ENCODE measurements around the gene MARCHF10. TPM values are rescaled to one million over a fixed set of nuclear protein-coding genes. Genes with fewer than 3 reads are reported as not detected.
A peak's percentile ranks its signal among the peaks of the same experiment; 100 is the strongest.
"Not testable (repeated sequence)": the region's sequence is repeated elsewhere in the genome, so short reads cannot be mapped to it uniquely, and the experiment has no call there.

The MARCHF10 gene
- total RNA-seq, 6 donors from 2014 or later = 0.72 to 7.2 (median 3.2) TPM

DNA sequence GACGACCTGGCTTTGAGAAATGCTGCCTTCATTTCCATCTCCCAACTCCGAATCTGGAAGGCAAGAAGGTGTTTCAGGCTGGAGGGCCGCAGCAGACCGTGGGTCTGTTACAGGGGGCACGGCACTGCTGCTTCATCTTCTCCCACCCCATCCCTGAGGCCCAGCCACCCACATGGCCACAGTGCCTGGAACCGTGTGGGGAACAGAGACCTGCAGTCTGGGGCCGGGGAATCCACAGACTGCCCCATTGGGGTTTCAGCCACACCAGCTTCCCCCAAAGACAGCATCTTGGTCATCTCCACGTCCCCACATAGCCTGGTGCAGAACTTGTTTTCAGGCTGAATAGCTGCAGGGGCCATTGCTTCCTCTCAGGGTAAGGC, 106.4 kb downstream of the MARCHF10 start:
- H3K27ac ChIP-seq = no peak overlapping the region
- no peaks in the 10 kb centered on the region for H3K9me3 ChIP-seq
- H3K27me3 ChIP-seq = no peaks in the 10 kb centered on the region
- no peak for TF ChIP-seq POLR2AphosphoS5 (IDR thresholded peaks at IDR 0.05)
- TF ChIP-seq POLR2A (IDR thresholded peaks at IDR 0.05) = no peak
- no peak for TF ChIP-seq CTCF (IDR thresholded peaks at IDR 0.05)
- no peak for TF ChIP-seq EP300 (IDR thresholded peaks at IDR 0.05)
- H3K4me3 ChIP-seq = no peak overlapping the region
- 74 to 83% methylated on average over 5 to 8 of the region's 8 CpGs for WGBS, 2 donors
- no peaks in the 10 kb centered on the region for H3K36me3 ChIP-seq
- ATAC-seq (ENCODE audit: low FRiP score in 2 of 2) (no peak), DNase-seq (no peak)
- peaks cover 19 to 36% (median 25%) of the 10 kb centered on the region in 4 donors for H3K4me1 ChIP-seq

- no peak overlapping the region for H3K4me3 ChIP-seq
- no peaks in the 10 kb centered on the region for H3K36me3 ChIP-seq
- no peak for TF ChIP-seq CTCF (IDR thresholded peaks at IDR 0.05)
- no peak for TF ChIP-seq EP300 (IDR thresholded peaks at IDR 0.05)
- TF ChIP-seq POLR2A (IDR thresholded peaks at IDR 0.05) = no peak
- no peak for TF ChIP-seq POLR2AphosphoS5 (IDR thresholded peaks at IDR 0.05)
- peaks cover 18 to 34% (median 25%) of the 10 kb centered on the region in 4 donors for H3K4me1 ChIP-seq
- no peaks in the 10 kb centered on the region for H3K9me3 ChIP-seq
- no peak for ATAC-seq (ENCODE audit: low FRiP score in 2 of 2)
- H3K27me3 ChIP-seq = no peaks in the 10 kb centered on the region
- WGBS, 2 donors = 68 to 72% methylated on average over 11 to 12 of the region's 12 CpGs
- DNase-seq = no peak
- no peak overlapping the region for H3K27ac ChIP-seq
These were observed 107.0 kb downstream of the MARCHF10 start for GRCh38 chr17:62700964-62701705.

DNA sequence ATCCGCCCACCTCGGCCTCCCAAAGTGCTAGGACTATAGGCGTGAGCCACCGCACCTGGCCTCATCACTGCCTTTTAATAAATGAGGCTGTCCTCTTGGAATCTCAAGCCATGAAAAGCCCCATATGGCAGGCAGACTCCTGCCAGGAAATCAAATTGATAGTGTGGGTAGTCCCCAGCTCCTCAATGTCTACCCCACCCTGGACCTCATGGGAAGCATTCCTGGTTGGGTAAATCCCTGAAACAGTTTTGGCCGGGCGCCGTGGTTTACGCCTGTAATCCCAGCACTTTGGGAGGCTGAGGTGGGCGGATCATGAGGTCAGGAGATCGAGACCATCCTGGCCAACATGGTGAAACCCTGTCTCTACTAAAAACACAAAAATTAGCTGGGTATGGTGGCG, 109.7 kb downstream of the MARCHF10 start:
- not testable (repeated sequence) for H3K27ac ChIP-seq; H3K36me3 ChIP-seq; H3K4me3 ChIP-seq; H3K27me3 ChIP-seq; DNase-seq; H3K9me3 ChIP-seq; ATAC-seq (ENCODE audit: low FRiP score in 2 of 2)
- WGBS, 2 donors = 76 to 83% methylated on average over 10 to 11 of the region's 11 CpGs
- H3K4me1 ChIP-seq = peaks cover 10 to 24% (median 17%) of the 10 kb centered on the region in 4 donors

DNA sequence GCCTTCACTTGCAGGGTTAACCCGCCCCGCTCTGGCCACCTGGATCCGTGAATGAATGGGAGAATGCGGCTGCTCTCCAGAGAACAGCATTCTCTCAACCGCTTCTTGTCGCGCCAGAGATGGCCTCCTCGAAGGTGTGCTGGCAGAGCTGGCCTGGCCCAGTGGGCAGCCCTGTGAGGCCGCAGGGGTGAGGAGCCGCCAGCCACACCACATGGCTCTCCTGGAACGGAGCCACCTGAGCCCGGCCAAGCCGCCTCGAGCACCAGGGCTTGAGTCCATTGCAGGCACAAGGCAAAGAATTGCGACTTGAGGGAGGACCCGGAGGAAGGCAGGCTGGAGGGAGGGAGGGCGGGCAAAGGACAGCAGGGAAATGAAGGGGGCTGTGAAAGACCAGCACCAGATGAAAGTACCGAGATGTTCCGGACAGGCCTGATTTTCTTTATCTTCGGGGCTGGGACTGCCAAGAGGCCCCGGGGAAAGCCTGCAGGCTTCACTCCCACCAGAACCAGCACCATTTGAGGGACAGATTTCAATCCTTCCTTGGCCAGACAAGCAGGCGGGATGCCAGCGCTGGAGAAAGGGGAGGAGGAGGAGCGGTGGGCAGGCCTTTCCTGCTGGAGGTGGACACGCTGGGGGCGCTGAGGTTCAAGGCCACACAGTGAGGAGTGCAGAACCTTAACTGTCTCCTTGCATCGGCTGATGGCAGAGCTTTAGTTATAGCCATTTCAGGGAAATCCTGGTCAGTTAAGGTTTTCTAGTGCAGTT, 111.2 kb downstream of the MARCHF10 start:
- H3K4me1 ChIP-seq = peaks cover 7 to 16% (median 13%) of the 10 kb centered on the region in 4 donors
- no peak overlapping the region for H3K27ac ChIP-seq
- H3K36me3 ChIP-seq = no peaks in the 10 kb centered on the region
- no peak overlapping the region for H3K4me3 ChIP-seq
- ATAC-seq (ENCODE audit: low FRiP score in 2 of 2) (no peak), DNase-seq (peak in 1 of 2 donors; percentile 82)
- 62 to 70% methylated on average over 17 to 27 of the region's 27 CpGs for WGBS, 2 donors
- no peak for TF ChIP-seq EP300 (IDR thresholded peaks at IDR 0.05)
- no peak for TF ChIP-seq POLR2A (IDR thresholded peaks at IDR 0.05)
- no peak for TF ChIP-seq CTCF (IDR thresholded peaks at IDR 0.05)
- TF ChIP-seq POLR2AphosphoS5 (IDR thresholded peaks at IDR 0.05) = no peak
- no peaks in the 10 kb centered on the region for H3K9me3 ChIP-seq
- no peaks in the 10 kb centered on the region for H3K27me3 ChIP-seq

- Histone ChIP-seq H3K27me3 (no peaks in the 10 kb centered on the region), H3K4me3 (no peak overlapping the region), H3K36me3 (no peaks in the 10 kb centered on the region), H3K27ac (no peak overlapping the region), H3K4me1 (peaks cover 7 to 16% (median 13%) of the 10 kb centered on the region in 4 donors), H3K9me3 (no peaks in the 10 kb centered on the region)
- 85 to 90% methylated on average over 10 of the region's 10 CpGs for WGBS, 2 donors
- TF ChIP-seq POLR2AphosphoS5 (IDR thresholded peaks at IDR 0.05) = no peak
- TF ChIP-seq EP300 (IDR thresholded peaks at IDR 0.05) = no peak
- no peak for TF ChIP-seq POLR2A (IDR thresholded peaks at IDR 0.05)
- TF ChIP-seq CTCF (IDR thresholded peaks at IDR 0.05) = no peak
- ATAC-seq (ENCODE audit: low FRiP score in 2 of 2) (no peak), DNase-seq (no peak)
These were observed 111.9 kb downstream of the MARCHF10 start for GRCh38 chr17:62696256-62696655.

- H3K4me3 ChIP-seq; ATAC-seq (ENCODE audit: low FRiP score in 2 of 2); H3K27me3 ChIP-seq; H3K9me3 ChIP-seq; H3K36me3 ChIP-seq; DNase-seq: not testable (repeated sequence)
- WGBS, 2 donors = 82 to 87% methylated on average over 3 to 5 of the region's 5 CpGs
- peaks cover 7 to 16% (median 13%) of the 10 kb centered on the region in 4 donors for H3K4me1 ChIP-seq
- H3K27ac ChIP-seq = peak overlapping the region in 1 of 4 donors; percentile 42
These were observed 112.9 kb downstream of the MARCHF10 start for GRCh38 chr17:62695093-62695738.
